MM.1S (cell line): Measurements from ENCODE around the gene ATP6V1F.

Source experiments
- CTCF ChIP-seq: fragments of 300-600 bp; sonication (generic); IDR thresholded peaks from 2 replicates; pipeline ENCODE4 v1.5.1; 2016; ENCODE audit warnings: antibody characterized with exemption, low read length, mixed read lengths
- EZH2 ChIP-seq: fragments of 300-600 bp; sonication (generic); optimal IDR thresholded peaks from 2 replicates; pipeline ENCODE3; 2017; ENCODE audit warnings: low read depth, mild to moderate bottlenecking, antibody characterized with exemption, low read length, mixed read lengths
- EZH2phosphoT487 ChIP-seq: fragments of 300-600 bp; sonication (generic); IDR thresholded peaks from 2 replicates; pipeline ENCODE4 v1.6.1; 2018; ENCODE audit warnings: antibody characterized with exemption, low read length

- TF ChIP-seq CTCF (no peak), EZH2 (no peak), EZH2phosphoT487 (no peak)
Measured at GRCh38 chr7:128846781-128847444, 15.7 kb upstream of the ATP6V1F start.
